GM21737 (cell line): ENCODE measurements around the gene CISD2.
"Not testable (repeated sequence)": the region's sequence is repeated elsewhere in the genome, so short reads cannot be mapped to it uniquely, and the experiment has no call there.

Experiments used
- ATAC-seq: cut with Tn5 transposase; IDR thresholded peaks from one replicate; pipeline ENCODE4 v1.9.1; 2021; ENCODE audit warnings: mild to moderate bottlenecking, moderate library complexity; ENCODE audit not compliant: unreplicated experiment

CISD2 gene

GRCh38 chr4:102849579-102850104, 19.1 kb upstream of the CISD2 start:
- no peak for ATAC-seq

- no peak for ATAC-seq
These were observed 18.4 kb upstream of the CISD2 start for GRCh38 chr4:102850370-102850769.

- ATAC-seq, result no peak
These were observed 9.8 kb upstream of the CISD2 start for GRCh38 chr4:102858828-102859464.

GRCh38 chr4:102860611-102861324, 8.0 kb upstream of the CISD2 start:
- ATAC-seq, result no peak

DNA sequence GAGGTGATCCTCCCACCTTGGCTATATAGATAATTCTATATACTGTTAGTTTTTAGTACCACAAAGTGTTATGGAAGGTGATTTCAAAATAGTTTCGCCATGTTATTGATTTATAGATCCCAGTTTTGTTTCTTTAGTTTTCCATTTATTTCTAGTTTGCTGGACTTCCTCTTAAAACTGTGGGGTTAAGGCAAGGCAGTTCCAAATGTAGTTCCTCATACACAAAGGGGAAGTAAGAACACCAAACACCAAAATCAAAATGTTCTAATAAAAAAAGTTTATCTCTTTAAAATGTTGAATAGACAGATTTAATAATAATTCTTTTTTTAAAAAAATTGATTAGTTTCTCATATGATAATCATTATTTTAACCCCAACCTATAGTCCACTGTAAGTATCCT, 6.8 kb upstream of the CISD2 start:
- no peak for ATAC-seq

- ATAC-seq, result no peak
These were observed 6.0 kb upstream of the CISD2 start for GRCh38 chr4:102862747-102863146.

- ATAC-seq, result not testable (repeated sequence)
These were observed 3.5 kb upstream of the CISD2 start for GRCh38 chr4:102865327-102865726.

DNA sequence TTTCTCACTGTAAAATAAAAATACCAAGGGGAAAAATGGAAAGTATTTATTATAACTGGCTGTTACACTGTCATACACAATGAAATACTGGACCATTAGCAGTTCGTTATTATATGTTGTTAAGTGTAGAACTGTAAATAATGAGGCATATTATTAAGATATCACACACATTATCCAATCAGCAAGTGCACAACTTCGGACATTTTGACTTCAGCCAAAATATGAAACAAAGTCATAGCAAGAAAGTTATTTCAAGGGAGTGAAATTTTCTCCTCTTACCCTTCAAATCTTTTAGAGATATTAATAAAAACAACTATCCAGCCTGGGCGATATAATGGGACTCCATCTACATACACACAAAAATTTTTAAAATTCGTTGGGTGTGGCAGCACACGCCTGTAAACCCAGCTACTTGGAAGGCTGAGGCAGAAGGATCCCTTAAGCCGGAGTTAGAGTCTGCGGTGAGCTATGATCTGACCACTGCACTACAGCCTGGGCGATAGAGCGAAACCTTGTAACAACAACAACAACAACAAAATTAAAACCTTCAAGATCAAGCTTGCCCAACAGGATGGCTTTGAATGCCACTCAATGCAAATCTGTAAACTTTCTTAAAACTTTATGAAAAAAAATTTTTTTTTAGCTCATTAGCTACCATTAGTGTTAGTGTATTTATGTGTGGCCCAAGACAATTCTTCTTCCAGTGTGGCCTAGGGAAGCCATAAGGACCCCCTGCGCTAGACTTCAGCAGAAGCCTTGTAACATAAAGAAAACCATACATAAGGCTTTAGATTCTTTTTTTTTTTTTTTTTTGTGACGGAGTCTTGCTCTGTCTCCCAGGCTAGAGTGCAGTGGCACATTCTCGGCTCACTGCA, 1.3 kb upstream of the CISD2 start:
- ATAC-seq, result no peak

DNA sequence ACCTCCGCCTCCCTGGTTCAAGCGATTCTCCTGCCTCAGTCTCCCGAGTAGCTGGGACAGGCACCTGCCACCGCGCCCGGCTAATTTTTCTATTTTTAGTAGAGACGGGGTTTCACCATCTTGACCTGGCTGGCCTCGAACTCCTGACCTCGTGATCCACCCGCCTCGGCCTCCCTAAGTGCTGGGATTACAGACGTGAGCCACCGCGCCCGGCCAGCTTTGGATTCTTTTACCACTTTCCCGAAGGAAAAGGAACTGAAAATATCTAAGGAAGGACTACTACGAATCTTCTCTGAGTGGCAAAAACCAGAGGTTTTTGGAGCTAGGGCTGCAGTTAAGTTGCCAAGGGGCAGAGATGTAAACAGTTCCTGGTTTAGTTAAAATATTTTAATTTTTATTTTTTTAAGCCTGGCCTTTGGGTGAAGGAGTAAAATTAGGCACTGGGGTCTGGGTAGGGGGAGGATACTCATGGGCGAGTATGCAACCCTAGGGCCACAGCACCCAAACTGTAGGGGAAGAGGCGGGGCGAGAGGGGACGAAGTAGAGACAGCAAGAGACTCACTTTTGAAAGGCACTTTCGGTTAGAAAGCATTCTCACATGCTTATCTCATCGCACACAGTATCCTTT, 525 bp upstream of the CISD2 start:
- ATAC-seq, result peak; percentile 44

DNA sequence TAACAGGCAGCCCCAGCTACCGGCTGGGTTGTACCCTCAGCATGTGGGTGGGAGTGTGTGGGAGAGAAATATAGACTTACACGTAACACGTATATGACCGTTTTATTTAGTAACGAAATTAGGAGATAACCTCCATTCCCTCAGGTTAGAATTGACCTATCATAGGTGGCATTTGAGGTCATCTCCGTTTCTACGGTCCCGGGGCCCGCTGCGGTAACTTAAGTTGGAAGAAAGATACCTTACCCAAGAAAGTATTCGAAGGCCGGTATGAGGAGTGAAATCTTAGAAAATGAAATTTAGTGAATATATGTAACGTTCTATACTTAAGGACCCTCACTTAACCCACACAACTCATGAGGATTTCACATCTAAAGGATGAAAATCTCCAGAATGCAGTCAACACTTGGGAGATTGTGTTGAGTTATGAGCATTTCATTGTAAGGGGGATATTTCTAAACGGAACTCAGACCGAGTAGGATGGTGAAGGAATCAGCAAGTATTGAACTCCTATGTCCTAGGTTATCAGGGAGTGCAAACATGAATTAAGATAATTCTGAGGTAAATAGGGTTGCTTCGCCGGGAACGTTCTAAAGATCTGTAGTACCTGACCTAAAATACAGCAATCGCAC, 891 bp downstream of the CISD2 start:
- ATAC-seq, result peak; percentile 23

GRCh38 chr4:102871772-102872171, 3.0 kb downstream of the CISD2 start:
- ATAC-seq, result no peak

DNA sequence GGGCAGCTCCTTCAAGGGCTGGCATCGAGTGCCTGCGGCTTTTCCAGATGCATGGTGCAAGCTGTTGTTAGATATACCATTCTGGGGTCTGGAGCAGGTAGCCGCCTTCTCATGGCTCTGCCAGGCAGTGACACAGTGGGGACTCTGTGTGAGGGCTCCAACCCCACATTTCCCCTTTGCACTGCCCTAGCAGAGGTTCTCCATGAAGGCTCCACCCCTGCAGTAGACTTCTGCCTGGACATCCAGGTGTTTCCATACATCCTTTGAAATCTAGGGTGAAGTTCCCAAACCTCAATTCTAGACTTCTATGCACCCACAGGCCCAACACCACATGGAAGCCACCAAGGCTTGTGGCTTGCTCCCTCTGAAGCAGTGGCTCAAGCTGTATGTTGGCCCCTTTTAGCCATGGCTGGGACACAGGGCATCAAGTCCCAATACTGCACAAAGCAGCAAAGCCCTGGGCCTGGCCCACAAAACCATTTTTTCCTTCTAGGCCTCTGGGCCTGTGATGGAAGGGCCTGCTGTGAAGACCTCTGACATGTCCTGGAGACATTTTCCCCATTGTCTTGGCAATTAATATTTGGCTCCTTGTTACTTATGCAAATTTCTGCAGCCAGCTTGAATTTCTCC, 8.8 kb downstream of the CISD2 start:
- ATAC-seq, result not testable (repeated sequence)

GRCh38 chr4:102878349-102878748, 9.6 kb downstream of the CISD2 start:
- not testable (repeated sequence) for ATAC-seq

- no peak for ATAC-seq
These were observed 10.1 kb downstream of the CISD2 start for GRCh38 chr4:102878901-102879300.

DNA sequence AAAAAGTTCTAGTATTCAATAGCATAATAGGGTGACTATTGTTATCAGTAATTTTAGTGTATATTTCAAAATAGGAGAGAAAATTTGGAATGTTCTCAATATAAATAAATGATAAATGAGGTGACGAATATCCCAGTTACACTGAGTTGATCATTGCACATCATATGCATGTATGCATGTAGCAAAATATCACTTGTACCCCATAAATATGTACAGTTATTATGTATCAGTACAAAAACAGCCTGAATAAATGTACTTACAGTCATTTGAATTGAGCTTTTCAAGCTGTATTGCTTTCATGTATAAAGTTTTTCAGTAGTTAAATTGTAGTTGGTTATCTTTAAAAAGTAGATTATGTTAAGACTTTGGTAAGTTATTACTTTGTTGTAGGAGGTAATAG, 12.6 kb downstream of the CISD2 start:
- ATAC-seq, result no peak

DNA sequence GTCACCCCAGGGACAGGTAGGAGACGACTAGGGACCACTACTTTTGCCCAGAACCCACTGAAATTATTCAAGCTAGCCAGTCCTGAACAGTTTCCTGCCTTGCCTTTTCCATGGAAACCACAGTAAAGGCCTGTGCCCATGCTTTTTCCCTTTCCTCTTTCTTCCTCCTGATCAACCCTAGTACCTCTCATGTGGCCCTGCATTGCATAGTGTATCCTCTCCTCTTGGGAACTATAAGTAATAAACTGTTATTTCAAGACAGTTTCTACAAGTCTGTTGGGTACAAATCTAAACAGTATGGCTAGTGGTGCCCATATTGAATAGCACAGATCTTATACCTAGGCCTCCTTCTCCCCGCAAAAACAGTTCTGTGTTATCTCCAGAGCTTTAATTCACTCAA, 14.5 kb downstream of the CISD2 start:
- ATAC-seq, result no peak

DNA sequence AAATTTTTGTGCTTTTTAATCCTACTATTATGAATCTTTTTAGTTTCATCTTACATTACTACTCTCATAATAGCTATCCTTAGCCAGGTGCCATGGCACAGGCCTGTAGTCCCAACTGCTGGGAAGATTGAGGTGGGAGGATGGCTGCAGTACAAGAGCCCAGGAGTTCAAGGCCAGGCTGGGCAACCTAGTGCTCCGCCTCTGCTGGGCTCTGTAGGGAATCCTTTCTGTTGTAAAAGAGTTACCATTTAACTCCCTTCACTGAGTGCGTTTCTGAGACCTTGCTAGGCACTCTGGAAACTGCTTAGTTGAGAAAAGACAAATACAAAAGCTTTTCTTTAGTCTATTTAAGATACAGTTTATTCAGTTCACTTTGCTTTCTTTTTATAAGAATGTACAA, 19.8 kb downstream of the CISD2 start:
- not testable (repeated sequence) for ATAC-seq

- ATAC-seq, result not testable (repeated sequence)
These were observed 21.1 kb downstream of the CISD2 start for GRCh38 chr4:102889866-102890265.

DNA sequence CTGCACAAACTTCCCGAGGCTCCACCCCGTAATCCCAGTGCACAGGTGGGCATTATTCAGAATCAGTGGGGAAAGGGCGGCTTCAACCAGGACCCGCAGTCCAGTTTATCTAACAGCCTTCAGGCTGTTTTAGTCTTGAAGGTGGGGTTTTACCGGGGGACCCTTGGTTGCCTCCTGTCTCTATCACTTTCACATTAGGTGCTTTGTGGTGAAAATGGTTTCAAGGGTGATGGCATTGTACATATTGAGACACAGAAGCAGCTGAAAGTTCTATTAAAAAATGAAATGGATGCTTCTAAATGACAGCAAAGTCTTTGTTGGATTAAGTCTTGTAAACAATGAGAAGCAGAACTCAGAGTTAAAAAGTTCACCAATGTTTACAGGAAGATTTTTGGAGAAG, 27.8 kb downstream of the CISD2 start:
- not testable (repeated sequence) for ATAC-seq

DNA sequence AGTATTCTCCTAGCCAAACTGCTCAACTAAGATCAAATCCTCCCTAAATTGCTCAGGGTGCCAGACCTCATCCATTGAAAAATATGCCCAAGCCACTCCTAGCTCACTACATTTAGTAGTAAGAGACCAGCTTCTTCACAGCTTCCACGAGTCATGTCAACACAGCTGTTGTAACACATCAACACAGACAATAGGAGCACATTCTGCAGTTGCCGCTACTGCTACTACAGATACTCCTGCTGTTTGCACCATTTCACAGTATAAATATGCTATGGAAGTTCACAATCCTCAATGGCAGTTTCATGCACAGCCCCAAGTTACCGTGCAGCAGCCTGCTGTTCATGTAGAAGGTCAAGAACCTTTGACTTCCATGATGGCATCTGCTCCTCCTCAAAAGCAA, 28.8 kb downstream of the CISD2 start:
- not testable (repeated sequence) for ATAC-seq
